GM23248 (cell line): Measurements from ENCODE around the gene ITGB4.

ENCODE experiments used
- EZH2 ChIP-seq: fragments of 200-600 bp; sonication (generic); IDR thresholded peaks from 2 replicates; pipeline ENCODE4 v1.6.1; 2018; ENCODE audit warnings: antibody characterized with exemption, mild to moderate bottlenecking; ENCODE audit not compliant: insufficient read depth, poor library complexity, severe bottlenecking
- EZH2phosphoT487 ChIP-seq: fragments of 200-600 bp; sonication (generic); IDR thresholded peaks from 2 replicates; pipeline ENCODE4 v1.6.1; 2018; ENCODE audit warnings: antibody characterized with exemption, moderate library complexity, mild to moderate bottlenecking, low read depth; ENCODE audit not compliant: insufficient read depth

DNA sequence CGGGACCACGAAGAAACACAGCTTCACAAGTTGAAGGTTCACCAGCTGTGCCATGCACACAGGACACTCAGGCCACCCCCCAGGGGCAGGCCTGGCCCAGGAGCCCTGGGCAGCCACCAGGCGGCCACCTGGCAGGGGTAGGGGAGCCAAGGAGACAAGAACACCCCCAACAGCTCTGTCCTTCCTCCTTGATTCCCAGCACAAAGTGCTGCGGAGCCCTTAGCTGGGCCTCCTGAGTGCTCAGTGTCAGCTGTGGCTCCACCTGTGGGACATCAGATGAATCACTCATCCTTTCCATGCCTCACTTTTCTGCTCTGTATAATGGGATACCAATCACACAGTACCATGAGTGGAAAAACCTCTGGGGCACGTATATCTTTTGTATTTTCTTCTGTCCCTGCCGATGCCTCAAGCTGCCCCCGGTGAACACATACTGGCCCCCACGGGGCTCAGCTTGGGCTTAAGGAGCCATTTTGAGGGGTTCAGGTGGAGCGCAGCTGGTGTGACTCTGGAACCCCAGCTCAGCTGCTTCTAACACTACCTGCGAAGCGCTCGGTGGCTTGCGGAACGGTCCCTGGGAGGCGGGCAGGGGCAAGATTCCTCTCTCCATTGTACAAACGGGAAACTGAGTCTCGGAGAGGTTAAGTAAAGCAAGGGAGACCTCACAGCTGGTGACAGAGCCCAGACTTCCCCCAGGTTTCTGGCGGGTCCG, 31.7 kb downstream of the ITGB4 start:
- TF ChIP-seq EZH2phosphoT487 (no peak), EZH2 (no peak)
